Head of caudate nucleus (tissue), 42 donors: ENCODE measurements around the gene NRXN2.
A peak's percentile ranks its signal among the peaks of the same experiment; 100 is the strongest.
"Not testable (repeated sequence)": the region's sequence is repeated elsewhere in the genome, so short reads cannot be mapped to it uniquely, and the experiment has no call there.

Source experiments
- DNase-seq, 42 donors: peaks; one replicate each; pipeline versions ENCODE4 v3.0.0 to v3.0.0-alpha.2; 2020 to 2021; ENCODE audit warnings: mixed read lengths in 7 of 42
- intact Hi-C: fragments of 100-400 bp; cut with DNase I; formaldehyde crosslinking; loops from one replicate; pipeline ENCODE4 v1.15.0; 2022

Gene NRXN2

GRCh38 chr11:64713781-64714363 lies 9.1 kb downstream of the NRXN2 start:
- intact Hi-C loops = no loop called here
- DNase-seq = no peak

GRCh38 chr11:64713016-64713707 lies 9.8 kb downstream of the NRXN2 start:
- intact Hi-C loops = no loop called here
- DNase-seq = no peak

GRCh38 chr11:64712430-64713015 lies 10.5 kb downstream of the NRXN2 start:
- intact Hi-C loops = no loop called here
- DNase-seq = no peak

- DNase-seq = no peak
- intact Hi-C loops = no loop called here
Measured at GRCh38 chr11:64711956-64712362, 11.0 kb downstream of the NRXN2 start.

GRCh38 chr11:64711138-64711955 lies 11.7 kb downstream of the NRXN2 start:
- no peak for DNase-seq
- intact Hi-C loops = no loop called here

- DNase-seq = no peak
- intact Hi-C loops = no loop called here
Measured at GRCh38 chr11:64710418-64711137, 12.4 kb downstream of the NRXN2 start.

- intact Hi-C loops = no loop called here
- no peak for DNase-seq
Measured at GRCh38 chr11:64705501-64705900, 17.5 kb downstream of the NRXN2 start.

- no peak for DNase-seq
- intact Hi-C loops = no loop called here
Measured at GRCh38 chr11:64703048-64703447, 19.9 kb downstream of the NRXN2 start.

GRCh38 chr11:64701956-64702355 lies 21.0 kb downstream of the NRXN2 start:
- DNase-seq, intact Hi-C loops: not testable (repeated sequence)

GRCh38 chr11:64698427-64698826 lies 24.6 kb downstream of the NRXN2 start:
- intact Hi-C loops = no loop called here

GRCh38 chr11:64697663-64698375 lies 25.2 kb downstream of the NRXN2 start:
- intact Hi-C loops = no loop called here
- no peak for DNase-seq

More at GRCh38 chr11:64698427-64698826, 24.6 kb downstream of the NRXN2 start:
- DNase-seq = no peak

- no peak for DNase-seq
- intact Hi-C loops = no loop called here
Measured at GRCh38 chr11:64696045-64696444, 27.0 kb downstream of the NRXN2 start.

GRCh38 chr11:64695548-64695947 lies 27.4 kb downstream of the NRXN2 start:
- no peak for DNase-seq
- intact Hi-C loops = no loop called here

- DNase-seq = peak in 29 of 42 donors; percentile 26 to 72 (median 54)
- intact Hi-C loops = no loop called here
Measured at GRCh38 chr11:64694821-64695365, 28.1 kb downstream of the NRXN2 start.

- intact Hi-C loops = no loop called here
- DNase-seq = no peak
Measured at GRCh38 chr11:64694026-64694755, 28.8 kb downstream of the NRXN2 start.

- no peak for DNase-seq
Measured at GRCh38 chr11:64692764-64693331, 30.1 kb downstream of the NRXN2 start.

GRCh38 chr11:64691543-64691942 lies 31.5 kb downstream of the NRXN2 start:
- intact Hi-C loops = no loop called here
- no peak for DNase-seq

More at GRCh38 chr11:64692764-64693331, 30.1 kb downstream of the NRXN2 start:
- intact Hi-C loops = no loop called here
